H4 (cell line): ENCODE data around the gene HSF2. TPM values are rescaled to one million over a fixed set of nuclear protein-coding genes. Genes with fewer than 3 reads are reported as not detected.
A peak's percentile ranks its signal among the peaks of the same experiment; 100 is the strongest.
"Not testable (repeated sequence)": the region's sequence is repeated elsewhere in the genome, so short reads cannot be mapped to it uniquely, and the experiment has no call there.

Source experiments
- DNase-seq: peaks from one replicate; pipeline ENCODE4 v3.0.0-alpha.2; 2015; ENCODE audit warnings: low spot score
- total RNA-seq: library from RNA; depleted of rRNA; stranded (reverse); fragments of >200 nt; shearing (Covaris generic); gene quantifications from 2 replicates; pipeline ENCODE4 v1.2.3, GENCODE V29; 2014; rRNA removed

Gene HSF2
- total RNA-seq, 1 experiment from 2014 or later: 31.6 TPM

DNA sequence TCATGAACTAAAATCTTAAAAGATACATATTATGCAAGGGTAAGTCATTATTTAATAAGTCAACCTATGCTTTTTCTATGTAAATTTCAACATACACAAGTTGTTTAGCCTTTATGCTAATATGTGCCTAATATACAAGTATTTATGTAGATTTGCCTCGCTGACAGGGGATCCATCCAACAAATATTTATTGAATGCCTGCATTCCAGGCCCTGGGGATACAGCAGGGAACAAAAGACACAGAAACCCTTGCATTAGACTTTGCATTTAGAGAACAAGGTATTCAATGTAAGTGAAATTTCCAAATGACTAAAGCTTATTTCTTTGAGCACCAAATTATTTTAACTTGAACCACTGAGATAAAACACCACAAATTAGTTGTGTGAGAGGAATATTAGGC is 53.1 kb downstream of the HSF2 start:
- no peak for DNase-seq

DNA sequence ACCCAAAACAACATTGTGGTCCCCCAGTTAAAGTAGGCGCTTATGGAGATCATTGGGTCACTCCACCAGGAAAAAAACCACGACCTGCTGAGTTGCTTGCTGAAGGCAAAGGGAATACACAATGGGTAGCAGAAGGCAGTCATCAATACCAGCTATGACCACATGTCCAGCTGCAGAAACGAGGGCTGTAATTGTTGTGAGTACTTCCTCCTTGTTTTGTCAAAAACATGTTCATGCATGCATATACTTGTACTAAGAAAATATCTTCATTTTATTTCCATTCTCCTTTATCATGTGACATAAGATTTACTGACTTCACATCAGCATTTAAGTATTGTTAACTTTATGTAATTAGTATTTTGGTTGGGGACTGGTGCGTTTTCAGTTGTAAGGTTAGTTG is 55.2 kb downstream of the HSF2 start:
- no peak for DNase-seq

DNA sequence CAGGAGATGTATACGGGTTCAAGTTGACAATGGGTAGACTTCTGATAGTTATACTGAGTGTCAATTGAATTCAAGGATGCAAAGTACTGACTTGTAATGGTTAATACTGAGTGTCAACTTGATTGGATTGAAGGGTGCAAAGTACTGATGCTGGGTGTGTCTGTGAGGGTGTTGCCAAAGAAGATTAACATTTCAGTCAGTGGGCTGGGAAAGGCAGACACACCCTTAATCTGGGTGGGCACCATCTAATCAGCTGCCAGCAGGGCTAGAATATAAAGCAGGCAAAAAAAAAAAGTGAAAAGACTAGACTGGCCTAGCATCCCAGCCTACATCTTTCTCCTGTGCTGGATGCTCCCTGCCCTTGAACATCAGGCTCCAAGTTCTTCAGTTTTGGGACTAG is 55.7 kb downstream of the HSF2 start:
- DNase-seq: not testable (repeated sequence)

DNA sequence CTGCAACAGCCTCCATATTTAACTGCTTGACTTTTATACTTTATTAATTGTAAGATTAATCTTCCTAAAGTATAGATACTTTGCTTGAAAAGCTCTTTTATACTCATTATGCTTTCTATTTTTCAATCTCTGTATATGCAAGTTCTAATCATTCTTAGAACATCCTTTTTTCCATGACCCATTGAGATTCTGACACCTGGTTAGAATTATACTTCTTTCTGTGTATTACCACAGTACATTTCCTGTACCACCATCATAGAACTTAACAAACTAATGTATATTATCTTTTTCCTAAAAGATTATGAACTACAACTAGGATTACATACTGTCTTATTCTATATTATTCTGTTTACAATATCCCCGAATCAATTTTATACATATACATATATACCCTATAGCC is 58.6 kb downstream of the HSF2 start:
- DNase-seq: no peak

DNA sequence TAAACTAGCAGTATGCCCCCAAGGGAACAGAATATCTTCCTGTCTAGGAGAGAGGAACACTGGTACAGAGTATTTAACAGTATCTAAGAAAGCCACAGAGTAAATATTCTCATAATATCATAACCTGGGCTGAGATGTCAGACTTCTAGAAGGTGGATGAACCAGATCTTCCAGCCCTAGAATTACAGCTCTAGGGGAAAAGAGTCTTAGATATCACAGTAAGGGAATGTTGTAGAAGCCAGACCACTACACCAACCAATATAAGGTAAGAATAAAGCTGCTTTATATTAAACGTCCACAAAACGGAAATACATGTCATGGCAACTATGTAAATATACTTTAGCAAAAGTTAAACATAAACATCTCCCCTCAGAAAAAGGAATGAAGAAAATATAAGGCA is 59.8 kb downstream of the HSF2 start:
- no peak for DNase-seq

DNA sequence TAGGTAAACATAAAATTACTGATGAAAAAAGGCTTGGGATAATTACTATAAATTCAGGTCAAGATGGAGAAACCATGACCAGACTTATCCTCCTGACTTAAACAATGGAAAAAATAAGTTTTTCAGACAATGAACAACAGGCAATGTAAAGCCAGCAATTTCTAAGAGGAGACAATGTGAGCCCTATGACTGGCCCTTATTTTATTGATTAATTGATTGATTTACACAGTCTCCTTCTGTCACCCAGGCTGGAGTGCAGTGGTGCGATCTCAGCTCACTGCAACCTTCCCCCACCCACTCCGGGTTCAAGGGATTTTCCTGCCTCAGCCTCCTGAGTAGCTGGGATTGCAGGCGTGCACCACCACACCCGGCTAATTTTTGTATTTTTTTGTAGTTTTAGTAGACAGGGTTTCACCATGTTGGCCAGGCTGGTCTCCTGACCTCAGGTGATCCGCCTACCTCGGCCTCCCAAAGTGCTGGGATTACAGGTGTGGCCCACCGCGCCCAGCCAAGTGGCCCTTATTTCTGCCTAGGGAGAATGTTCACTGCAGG is 60.5 kb downstream of the HSF2 start:
- not testable (repeated sequence) for DNase-seq

DNA sequence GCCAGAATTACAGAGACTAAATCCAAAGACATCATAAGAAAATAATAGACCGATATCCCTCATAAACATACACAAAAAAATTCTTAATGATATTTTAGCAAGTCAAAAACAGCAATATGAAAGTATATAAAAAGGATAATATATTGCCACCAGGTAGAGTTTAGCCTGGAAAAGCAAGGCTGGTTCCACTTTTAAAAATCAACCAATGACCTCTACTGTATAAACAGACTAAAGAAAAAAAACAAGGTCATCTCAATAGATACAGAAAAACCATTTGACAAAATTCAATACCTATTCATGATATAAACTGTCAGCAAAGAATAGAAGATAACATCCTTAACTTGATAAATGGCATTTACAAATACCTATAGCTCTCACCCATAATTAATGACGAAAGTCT is 62.4 kb downstream of the HSF2 start:
- DNase-seq: no peak

DNA sequence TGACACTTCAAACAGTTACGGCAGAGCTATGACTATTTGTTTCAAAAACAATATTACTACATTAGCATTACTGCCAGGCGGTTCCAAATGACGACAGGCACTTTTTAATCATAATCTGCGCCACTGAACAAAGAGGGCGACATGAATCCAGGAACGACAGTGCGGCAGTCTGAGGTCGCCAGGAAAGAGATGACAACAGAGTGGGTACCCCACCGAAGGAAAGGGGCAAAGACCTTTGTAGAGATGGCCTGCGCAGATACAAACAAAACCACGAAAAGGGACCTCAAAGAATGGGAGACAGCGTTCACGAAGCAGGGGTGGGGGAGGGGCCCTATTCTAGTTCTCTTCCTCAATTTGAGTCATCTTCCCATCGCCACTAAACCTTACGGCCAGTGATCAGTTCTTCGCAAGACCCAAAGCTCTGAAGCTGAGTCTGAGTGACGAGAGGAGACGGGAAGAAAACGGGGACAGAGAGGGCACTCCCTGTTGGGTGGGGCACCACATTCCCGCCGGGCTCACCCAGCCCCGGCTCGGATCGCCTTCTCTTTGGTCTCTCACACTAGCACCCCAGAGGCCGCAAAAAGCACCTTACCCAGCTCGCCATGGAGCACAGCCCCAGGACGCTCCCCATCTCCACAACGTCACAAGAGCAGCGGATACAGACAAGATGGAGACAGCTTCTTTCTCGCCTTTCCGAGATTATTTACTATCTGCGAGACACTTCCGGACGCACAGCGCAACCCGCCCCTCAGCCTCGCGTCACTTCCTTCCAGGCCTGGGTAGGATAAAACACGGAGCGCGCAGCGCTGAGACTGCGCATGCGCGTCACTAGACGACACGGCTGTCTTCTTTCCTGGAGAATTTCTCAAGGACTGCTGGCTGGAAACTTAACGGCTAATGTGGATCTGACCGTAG is 71.9 kb downstream of the HSF2 start, which contains the start of gene SERINC1:
SERINC1 (minus strand) TSS at position 701 of the 915 bp plus-strand sequence; CDS start at position 631, 70 bp downstream.
- peak; percentile 88 for DNase-seq

DNA sequence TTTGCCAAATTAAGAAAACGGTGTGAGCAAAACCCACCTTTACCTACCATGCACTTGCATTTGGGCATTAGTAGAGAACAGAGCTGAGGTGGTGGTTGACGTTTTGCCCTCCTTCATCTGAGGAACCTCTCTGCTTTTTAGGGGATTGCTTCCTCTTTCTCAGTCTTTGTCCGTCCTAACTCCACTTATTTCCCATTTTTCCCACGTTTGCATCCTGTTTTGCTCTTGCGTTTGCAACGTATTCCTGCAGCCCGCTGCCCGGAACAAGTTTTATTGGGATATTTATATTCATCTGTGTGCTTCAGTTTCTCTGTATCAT is 72.5 kb downstream of the HSF2 start:
- no peak for DNase-seq

DNA sequence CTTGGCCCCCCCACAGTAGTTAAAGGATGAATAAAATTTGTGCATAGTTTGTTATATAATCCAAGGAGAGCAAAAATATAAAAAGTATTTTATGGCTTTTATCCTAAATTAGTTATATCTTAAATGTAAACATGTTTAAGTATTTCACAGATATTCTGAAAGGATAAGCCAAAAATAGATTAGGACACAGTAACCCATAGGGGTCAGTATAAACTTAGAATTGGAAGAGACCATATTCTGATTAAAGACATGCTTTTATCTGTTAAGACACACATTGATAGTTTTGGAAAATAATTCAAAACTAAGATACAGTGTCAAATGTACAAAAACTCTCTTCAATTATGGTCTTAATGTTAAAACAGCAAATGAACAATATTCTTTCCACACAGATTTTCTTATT is 76.7 kb downstream of the HSF2 start:
- no peak for DNase-seq

DNA sequence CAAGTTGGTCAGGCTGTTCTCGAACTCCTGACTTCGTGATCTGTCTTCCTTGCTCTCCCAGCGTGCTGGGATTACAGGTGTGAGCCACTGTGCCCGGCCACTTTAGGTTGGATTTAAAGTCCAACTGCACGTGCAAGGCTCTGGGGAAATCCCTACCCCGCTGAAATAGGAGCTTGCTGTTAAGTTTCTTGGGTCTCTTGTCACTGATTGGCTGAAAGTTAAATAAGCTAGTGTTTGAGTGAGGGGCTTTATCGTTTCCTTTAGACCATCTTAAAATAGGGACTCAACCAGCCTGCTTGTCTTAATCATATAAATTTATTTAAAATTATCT is 83.3 kb downstream of the HSF2 start:
- no peak for DNase-seq

Other genes with a start within 250 kb of the HSF2 start
- gene SERINC1, start 72.2 kb downstream of the HSF2 start, total RNA-seq: 52.3 and 65.2 TPM in 2 replicates
- gene PKIB, start 210.8 kb downstream of the HSF2 start, total RNA-seq: 3.1 and 5.2 TPM in 2 replicates